ENCODE results near the gene PNPLA2.

- TF ChIP-seq CTCF (conservative IDR thresholded peaks at IDR 0.05; ENCODE audit: low read length) (no peak), EZH2phosphoT487 (IDR thresholded peaks at IDR 0.05; ENCODE audit: borderline replicate concordance, low read depth, low read length) (no peak)
Observed at GRCh38 chr11:792535-792821, 26.2 kb upstream of the PNPLA2 start.
